ENCODE results near the gene HMOX2.

GRCh38 chr16:4474192-4474961 lies 1.8 kb upstream of the HMOX2 start, which contains the start of gene NMRAL1:
- TF ChIP-seq CTCF (IDR thresholded peaks at IDR 0.05) = no peak
- TF ChIP-seq CBFB (CRISPR knock-in tag; IDR thresholded peaks at IDR 0.05; ENCODE audit: low read depth) = peak; percentile 88; the same call in 1 of the 2 replicates
- TF ChIP-seq, protein P1, sequence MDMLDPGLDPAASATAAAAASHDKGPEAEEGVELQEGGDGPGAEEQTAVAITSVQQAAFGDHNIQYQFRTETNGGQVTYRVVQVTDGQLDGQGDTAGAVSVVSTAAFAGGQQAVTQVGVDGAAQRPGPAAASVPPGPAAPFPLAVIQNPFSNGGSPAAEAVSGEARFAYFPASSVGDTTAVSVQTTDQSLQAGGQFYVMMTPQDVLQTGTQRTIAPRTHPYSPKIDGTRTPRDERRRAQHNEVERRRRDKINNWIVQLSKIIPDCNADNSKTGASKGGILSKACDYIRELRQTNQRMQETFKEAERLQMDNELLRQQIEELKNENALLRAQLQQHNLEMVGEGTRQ (CRISPR knock-in tag; IDR thresholded peaks at IDR 0.05) = peak; percentile 83
- no peak for TF ChIP-seq SOX15 (CRISPR knock-in tag; IDR thresholded peaks at IDR 0.05)
- TF ChIP-seq ZNF512 (CRISPR knock-in tag; IDR thresholded peaks at IDR 0.05; ENCODE audit: borderline replicate concordance) = 0 out of 2 replicates have a peak, but pooled peaks have one; percentile 49
- peak; percentile 95 for TF ChIP-seq FOXK1 (CRISPR knock-in tag; IDR thresholded peaks at IDR 0.05)

All from WTC11 (cell line).